DOHH2 (cell line): ENCODE data around the gene MID1.

Experiments
- EZH2phosphoT487 ChIP-seq: fragments of 200-600 bp; sonication (generic); IDR thresholded peaks from 2 replicates; pipeline ENCODE4 v1.6.1; 2017; ENCODE audit warnings: borderline replicate concordance, mild to moderate bottlenecking, antibody characterized with exemption, low read length, moderate library complexity, mixed read lengths
- TF ChIP-seq, protein P1 (sequence below): fragments of 200-600 bp; sonication (generic); IDR thresholded peaks from one replicate; pipeline ENCODE4 v1.5.1; 2014; ENCODE audit warnings: antibody characterized with exemption, mild to moderate bottlenecking, low read depth, low read length; ENCODE audit not compliant: poor library complexity, severe bottlenecking

DNA sequence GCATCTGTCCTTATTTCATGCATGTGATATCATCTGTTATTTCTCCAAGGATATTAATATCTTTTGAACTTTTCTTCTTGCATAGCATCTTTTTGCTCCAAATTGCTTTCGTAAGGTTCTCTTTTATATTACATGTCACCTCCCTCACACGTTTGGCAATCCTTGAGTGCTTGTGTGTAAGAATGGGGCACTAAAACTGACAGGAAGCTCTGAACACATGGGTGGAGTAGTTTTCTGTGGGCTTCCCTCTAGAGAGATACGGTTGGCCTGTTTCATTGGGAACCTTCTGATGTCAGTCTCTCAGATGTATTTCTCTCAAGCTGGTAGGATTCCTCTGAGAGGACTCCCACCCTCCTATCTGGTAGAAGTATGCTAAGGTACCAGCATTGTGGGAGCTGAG is 223.0 kb downstream of the MID1 start:
- TF ChIP-seq, protein P1, sequence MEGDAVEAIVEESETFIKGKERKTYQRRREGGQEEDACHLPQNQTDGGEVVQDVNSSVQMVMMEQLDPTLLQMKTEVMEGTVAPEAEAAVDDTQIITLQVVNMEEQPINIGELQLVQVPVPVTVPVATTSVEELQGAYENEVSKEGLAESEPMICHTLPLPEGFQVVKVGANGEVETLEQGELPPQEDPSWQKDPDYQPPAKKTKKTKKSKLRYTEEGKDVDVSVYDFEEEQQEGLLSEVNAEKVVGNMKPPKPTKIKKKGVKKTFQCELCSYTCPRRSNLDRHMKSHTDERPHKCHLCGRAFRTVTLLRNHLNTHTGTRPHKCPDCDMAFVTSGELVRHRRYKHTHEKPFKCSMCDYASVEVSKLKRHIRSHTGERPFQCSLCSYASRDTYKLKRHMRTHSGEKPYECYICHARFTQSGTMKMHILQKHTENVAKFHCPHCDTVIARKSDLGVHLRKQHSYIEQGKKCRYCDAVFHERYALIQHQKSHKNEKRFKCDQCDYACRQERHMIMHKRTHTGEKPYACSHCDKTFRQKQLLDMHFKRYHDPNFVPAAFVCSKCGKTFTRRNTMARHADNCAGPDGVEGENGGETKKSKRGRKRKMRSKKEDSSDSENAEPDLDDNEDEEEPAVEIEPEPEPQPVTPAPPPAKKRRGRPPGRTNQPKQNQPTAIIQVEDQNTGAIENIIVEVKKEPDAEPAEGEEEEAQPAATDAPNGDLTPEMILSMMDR = no peak
- no peak for TF ChIP-seq EZH2phosphoT487
